Loucy (cell line): ENCODE data around the gene SCFD2.

Experiments used
- CTCF ChIP-seq: fragments of 200-600 bp; sonication (generic); conservative IDR thresholded peaks from 2 replicates; pipeline ENCODE4 v1.5.1; 2014; ENCODE audit warnings: mild to moderate bottlenecking, antibody characterized with exemption, low read length
- EZH2phosphoT487 ChIP-seq: fragments of 200-600 bp; IDR thresholded peaks from 2 replicates; pipeline ENCODE4 v1.6.1; 2018; ENCODE audit warnings: antibody characterized with exemption, mild to moderate bottlenecking, moderate library complexity, borderline replicate concordance

GRCh38 chr4:52891743-52892142 is 474.1 kb downstream of the SCFD2 start:
- no peak for TF ChIP-seq CTCF
- no peak for TF ChIP-seq EZH2phosphoT487
